HG03457 (cell line): ENCODE results near the gene ICAM3.

ENCODE experiments used
- ATAC-seq: cut with Tn5 transposase; IDR thresholded peaks from one replicate; pipeline ENCODE4 v1.9.1; 2021; ENCODE audit warnings: moderate number of reproducible peaks; ENCODE audit not compliant: unreplicated experiment

Gene ICAM3

DNA sequence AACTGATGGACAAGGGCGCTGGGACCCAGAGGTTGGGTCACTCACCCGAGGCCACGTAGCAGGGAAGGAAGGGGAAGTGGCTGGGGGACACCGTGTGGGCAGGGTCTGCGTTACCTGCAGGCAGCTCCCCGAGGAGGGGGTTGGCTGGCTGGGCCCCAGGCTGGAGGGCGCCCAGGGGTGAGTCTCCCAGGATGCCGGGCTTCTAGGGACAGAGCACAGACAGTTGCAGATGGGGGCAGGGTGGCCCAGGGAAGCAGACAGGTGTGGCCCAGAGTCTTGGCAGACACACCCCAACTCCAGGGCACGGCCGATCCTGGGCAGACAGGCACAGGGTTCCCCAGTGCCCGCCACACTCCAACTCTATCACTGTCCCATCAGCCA is 18.0 kb downstream of the ICAM3 start:
- no peak for ATAC-seq

DNA sequence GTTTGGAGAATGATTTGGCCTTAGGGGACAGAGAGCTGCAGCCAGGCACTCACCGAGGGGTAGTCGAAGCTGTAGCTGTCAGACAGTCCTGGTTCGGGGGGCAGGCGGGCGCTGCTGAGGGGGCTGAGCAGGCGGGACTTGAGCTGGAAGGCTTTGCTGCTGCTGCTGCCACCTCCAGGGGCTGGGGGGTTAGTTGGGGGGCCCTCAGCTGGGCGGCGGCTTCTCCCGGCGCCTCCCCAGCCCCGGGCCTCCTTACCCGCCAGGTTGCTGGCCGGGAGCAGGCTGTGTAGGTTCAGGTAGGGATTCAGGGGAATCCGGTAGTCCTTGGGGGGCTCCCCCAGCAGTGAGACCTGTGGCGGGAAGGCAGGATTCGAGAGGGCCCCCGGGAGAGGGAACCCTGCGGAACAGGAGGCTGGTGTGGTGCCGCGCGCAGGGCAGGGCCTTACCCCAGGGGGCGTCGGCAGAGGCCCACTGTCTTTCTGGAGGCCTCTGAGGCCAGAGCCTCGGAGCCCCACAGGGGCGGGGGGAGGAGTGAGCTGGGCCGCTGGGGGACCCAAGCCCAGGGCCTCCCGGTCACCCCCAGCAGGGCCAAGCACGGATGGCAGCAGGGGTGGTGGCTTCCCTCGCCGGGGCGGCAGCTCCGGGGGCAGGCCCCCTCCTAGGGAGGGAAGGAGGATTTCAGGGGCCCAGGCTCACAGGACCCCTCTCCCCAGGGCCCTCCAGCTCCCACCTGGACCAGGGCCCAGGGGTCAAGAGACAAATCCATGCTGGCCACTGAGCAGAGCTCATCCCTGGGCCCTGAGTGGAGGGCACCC is 18.6 kb downstream of the ICAM3 start:
- no peak for ATAC-seq

DNA sequence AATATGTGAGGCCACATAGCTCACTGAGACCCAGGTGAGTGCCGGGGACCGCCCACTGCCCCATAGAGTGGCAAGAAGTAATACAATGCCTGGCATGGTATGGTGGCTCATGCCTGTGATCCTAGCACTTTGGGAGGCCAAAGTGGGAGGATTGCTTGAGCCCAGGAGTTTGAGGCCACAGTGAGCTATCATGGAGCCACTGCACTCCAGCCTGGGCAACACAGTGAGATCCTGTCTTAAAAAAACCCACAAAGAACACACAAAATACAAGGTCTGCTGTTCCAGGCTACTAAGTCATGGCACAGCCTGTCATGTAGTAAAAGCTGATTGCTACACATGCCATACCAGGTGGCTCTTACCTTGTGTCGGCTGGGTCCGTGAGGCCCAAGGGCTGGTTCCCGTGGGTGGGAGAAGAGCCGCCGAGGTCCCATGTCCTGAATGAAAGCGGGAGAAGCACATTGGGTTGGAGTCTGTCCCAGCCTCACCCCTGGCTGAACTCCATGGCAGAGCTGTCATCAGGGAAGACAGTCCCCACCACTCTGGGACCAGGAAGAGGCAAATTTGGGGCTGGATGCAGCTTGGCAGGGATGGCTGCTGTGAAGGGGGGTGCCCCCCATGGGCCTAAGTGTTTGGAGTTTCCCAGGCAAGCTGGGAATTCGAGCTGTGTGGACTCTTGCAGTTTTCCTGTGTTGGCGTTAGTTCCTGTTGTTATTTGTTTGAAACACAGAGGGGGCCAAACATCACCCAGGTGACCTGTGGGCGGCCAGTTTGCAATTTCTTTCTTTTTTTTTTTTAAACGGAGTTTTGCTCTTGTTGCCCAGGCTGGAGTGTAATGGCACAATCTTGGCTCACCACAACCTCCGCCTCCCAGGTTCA is 20.4 kb downstream of the ICAM3 start:
- ATAC-seq, result no peak

DNA sequence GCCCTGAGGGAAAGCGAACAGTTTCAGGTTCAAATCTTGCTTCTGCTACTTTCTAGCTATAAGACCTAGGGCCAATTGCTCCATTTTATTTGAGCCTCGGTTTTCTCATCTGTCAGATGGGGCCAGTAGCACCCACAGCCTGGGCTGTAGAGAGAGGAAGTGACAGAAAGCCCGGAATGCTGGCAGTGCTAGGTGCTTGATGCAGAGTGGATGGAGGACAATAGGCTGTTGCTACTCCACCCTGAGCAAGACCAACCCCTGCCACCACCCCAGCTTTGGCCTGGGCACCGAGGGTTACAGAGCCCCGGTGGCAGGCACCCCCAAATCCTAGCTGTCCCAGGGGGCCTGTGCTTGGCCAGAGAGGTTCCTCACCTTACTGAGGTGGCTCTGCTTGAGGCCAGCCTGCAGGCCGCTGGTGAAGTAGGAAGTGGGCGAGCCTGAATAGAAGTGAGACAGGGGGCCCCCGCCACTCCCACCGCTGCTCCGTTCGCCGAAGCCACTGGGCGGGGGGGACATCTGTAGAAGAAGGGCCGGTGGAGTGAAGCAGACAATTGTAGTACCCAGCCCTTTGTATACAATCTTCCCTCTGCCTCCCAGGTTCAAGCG is 21.5 kb downstream of the ICAM3 start:
- ATAC-seq, result no peak

DNA sequence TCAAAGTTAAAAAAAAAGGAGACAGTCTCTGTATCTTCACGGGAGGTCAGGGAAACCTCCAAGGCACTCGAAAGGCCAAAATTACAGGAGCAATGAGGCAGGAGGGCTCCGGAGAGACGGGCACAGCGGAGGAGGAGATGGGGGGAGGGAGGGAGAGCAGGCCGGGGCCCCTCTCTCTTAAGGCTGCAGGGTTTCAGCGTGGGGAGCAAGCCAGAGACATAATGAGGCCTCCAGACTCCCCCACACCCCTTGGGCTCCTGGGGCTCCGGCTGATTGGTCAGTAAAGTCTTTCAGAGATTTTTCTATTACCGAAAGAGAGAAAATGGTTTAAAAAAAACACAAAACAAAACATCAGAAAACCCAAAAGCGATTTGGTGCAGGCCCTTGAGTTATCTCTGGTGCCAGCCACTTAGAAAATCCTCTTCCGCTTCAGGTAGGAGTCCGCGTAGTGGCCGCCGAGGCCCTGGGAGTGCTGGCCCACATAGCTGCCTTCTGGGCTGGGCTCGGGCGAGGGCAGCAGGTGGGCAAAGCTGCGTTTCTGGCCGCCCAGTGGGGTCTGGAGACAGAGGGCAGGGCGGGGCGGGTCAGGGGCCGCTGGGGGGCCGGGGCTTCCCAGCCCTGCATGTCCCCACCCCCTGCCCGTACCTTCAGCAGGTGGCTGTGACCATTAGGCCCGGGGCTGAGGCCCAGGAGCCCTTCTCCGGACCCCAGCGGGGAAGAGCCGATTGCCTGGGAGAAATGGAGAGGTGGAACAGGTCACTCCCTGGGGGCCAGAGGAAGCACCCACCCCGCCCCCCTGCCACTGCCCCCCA is 22.2 kb downstream of the ICAM3 start:
- no peak for ATAC-seq

DNA sequence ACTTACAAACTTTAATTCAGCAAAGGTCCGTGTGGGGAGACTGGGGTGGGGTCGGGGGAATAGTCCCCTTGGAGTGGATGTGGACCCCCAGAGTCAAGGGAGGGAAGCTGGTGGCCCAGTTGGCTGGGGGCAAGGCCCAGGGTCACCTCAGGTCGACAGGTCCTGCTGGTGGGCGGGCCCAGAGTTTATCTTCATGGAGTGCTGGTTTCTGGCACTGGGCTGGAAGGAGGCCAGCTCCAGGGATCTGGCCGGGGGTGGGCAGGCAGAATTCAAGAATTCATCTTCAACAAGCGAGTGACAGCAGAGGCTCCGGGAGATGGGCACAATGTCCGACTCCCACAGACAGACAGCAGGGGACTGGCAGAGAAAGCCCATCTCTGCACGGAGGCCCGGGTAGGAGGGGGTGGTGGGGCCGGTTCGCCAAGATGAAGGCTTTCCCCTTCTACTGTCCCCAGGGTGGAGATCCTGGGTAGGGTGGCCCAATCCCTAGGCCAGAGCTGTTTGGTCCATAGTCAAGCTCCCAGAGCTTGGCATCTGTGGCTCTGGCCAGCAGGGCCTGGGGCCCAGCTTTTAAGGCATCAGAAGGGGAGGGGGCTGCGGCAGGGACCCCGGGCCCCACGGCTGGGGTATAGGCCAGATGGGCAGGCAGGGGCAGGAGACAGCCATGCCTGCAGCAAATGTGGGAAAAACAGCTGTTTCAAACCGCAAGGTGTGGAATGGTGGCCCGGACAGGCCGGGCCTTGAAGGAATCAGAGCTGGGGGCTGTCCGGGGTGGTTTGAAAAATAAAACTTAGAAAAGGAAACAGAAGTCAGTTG is 23.0 kb downstream of the ICAM3 start:
- peak; percentile 13 for ATAC-seq

DNA sequence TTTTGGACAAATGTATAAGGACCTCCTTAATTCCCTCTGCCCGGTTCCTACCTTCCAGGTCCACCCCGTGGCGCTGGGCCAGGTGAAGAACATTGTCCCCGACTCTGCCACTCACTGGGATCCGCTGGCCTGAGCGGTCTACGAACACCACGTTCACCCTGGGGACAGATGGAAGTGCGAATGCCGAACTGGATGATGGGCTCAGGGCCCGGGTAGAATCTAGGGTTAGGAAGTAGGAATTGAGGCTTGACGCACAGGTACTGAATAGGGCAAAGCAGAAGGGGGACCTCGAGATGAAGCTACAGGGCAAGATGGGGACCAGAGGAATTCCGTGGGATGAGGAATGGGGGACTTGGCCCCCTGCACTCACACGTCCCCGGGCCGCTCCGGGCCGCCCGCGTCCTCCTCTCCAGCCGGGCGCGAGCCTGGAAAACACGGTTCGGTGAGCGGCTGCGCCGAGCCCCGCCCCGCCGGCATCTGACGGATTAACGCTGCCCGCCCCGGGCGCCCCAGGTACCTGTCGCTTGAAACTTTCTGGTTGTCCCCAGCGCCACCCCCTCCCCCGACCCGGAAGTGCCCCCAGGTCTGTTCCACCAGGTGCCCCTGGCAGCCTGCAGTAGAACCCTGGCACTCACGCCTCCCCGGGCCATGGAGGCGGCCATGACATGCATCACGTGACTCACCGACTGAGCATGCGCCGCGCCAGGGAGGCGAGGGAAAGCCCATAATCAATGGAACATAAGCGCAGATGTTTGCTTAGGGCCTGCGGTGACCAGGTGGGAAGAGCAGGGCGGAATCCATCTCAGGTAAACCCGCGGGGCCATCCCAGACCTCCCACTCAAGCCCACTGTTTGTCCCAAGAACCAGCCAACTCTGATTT is 23.8 kb downstream of the ICAM3 start, which contains the start of gene FDX2:
Gene FDX2, minus strand, starts transcription at position 681 of the 880 bp plus-strand sequence. Its CDS starts 19 bp downstream, at position 662.
- ATAC-seq, result peak; percentile 70

DNA sequence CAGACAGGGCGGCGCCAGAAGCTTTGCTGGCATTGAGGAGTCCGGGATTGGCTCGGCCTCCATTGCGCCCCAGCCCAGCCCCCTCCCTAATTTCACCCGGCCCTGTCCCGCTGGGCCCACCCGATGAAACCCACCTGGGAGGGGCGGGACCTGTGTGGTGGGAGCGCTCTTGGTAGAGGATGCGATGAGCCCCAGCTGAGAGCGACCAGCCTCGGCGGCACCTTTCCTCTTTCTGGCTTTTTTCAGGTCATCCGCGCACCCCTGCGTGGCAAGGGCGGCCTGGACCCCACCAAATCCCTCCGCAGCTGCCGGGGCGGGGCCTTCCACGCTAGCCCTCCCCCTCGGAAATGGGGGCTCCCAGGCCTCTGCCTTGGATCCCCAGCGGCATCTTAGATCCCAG is 30.0 kb downstream of the ICAM3 start, which contains the start of gene ZGLP1:
Gene ZGLP1, minus strand, starts transcription at position 393 of the 400 bp plus-strand sequence.
- ATAC-seq, result no peak

DNA sequence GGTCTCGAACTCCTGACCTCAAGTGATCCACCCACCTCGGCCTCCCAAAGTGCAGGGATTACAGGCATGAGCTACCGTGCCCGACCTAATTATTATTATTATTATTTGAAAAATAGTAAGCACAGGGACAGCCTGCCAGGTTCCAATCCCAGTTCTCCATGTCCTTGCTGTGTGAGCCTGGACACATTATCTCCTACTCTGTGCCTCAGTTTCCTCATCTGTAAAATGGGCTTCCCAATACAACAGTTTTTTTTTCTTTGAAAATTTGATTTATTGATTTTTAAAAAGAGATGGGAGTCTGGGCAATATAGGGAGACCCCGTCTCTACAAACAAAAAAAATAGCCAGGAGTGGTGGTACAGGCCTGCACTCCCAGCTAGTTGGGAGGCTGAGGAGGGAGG is 33.1 kb downstream of the ICAM3 start:
- no peak for ATAC-seq

DNA sequence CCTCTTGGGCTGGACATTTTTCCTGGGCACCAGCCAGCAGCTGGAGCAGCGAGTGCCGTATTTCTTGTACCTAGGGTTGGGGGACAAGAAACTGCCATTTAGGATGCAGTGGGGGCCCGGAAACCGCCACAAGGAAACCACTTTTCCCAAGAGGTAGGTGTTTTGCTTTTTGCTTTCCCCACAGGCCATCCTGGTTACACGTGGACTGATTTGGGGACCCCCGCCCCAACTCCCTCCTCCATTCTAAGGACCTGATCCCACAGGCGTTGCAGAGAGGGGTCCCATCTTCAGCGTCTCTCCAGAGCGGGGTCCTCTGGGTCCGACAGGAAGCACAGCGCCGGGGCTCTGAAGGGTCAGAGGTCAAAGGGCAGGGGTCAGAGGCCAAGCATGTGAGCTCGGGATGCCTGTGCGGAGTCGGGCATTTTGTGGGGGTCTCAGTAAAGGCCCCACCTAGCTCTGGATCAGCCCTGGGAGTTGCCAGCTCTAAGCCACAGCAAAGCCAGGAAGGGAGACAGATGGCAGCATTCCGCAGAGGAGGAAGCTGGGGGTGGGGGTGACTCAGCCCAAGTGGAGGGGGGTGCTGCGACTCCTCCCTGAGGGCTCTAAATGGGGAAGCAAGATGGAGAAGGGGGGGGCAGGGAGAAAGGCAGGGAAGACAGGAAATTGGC is 34.2 kb downstream of the ICAM3 start:
- ATAC-seq, result no peak

DNA sequence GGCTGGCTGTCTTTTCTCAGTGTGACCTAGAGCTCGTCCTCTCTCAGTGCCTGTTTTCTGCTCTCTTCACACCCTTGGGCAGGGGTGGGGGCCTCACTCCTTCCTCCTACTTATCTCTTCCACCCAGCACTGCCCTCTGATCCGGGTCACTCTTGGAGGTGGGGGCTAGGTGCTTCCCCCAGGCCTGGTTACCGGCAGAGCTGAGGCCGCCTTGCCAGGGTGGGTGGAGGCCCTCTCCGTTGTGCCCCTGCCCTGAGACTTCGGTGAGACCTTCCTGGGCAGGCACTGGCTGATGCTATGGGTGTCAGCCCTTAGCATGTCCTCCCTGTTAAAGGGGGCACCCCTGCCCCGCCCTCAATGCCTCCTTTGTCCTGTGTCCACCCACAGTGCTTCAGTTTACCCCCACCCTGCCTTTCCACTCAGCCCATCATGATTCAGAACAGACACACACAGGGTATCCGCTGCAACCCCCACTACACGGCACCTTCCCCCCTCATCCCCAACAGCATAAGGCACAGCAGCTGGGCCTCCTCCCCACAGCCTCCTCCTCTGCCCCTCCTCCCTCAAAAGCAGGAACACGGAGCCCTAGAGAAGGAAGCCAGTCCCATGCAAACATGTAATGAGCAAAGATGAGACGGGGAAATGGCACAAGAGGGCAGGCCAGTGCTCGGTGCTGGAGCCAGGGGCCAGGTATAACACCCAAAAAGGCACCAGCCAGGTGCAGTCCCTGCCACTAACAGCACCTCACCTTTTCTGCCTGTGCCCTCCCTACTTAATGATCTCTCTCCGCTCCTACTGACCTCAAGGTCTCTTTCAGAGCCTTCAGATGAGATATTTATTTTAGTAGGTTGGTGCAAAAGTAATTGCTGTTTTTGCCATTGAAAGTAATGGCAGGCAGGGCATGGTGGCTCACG is 39.6 kb downstream of the ICAM3 start:
- no peak for ATAC-seq

DNA sequence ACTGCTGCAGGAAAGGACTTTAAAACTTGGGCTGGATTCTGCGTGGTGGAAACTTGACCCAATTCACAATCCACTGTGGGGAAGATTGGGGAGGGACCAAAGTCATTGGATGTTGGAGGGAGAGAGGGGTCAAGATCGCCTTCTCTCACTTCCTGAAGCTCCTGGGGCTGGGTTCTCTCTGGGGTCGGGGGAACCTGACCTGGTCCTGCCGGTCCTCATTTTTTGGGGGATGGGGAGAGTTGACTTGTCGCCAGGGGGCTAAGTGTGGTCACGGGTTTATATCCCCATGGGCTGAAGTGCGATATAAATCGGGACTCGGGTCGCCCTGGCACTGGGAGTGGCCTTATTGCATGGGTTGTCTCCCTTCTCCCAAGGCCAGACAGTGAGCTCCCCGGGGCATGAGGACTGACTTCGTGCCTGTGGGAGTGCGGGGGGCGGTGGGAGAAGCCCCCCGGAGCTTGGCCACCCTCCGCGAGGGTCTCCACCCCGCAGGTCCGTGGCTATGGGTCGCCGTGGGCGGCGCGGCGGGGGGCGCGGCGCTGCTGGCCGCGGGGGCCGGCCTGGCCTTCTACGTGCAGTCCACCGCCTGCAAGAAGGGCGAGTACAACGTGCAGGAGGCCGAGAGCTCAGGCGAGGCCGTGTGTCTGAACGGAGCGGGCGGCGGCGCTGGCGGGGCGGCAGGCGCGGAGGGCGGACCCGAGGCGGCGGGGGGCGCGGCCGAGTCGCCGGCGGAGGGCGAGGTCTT is 43.4 kb downstream of the ICAM3 start:
- ATAC-seq, result no peak

DNA sequence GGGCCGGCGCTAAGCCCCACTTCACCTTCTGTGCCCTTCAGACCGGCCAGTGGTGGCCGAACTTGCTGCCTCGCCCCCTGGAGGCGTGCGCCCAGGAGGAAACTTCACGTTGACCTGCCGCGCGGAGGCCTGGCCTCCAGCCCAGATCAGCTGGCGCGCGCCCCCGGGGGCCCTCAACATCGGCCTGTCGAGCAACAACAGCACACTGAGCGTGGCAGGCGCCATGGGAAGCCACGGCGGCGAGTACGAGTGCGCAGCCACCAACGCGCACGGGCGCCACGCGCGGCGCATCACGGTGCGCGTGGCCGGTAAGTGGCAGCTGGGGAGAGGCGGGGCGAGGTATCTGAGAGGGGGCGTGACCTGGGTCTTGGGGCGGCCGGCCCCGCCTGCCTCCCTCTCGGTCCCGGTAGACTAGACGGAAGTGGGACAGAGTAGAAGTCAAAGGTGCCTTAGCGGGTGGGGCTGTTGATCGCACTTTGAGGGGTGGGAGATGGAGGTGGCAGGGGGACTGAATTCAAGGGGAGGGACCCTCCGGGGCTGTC is 44.0 kb downstream of the ICAM3 start:
- ATAC-seq, result no peak

DNA sequence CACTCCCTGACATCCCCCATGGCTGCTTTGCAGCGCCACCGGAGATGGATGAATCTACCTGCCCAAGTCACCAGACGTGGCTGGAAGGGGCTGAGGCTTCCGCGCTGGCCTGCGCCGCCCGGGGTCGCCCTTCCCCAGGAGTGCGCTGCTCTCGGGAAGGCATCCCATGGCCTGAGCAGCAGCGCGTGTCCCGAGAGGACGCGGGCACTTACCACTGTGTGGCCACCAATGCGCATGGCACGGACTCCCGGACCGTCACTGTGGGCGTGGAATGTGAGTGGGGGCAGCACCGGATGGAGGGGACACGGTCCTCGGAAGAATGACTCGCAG is 45.1 kb downstream of the ICAM3 start:
- ATAC-seq, result no peak

DNA sequence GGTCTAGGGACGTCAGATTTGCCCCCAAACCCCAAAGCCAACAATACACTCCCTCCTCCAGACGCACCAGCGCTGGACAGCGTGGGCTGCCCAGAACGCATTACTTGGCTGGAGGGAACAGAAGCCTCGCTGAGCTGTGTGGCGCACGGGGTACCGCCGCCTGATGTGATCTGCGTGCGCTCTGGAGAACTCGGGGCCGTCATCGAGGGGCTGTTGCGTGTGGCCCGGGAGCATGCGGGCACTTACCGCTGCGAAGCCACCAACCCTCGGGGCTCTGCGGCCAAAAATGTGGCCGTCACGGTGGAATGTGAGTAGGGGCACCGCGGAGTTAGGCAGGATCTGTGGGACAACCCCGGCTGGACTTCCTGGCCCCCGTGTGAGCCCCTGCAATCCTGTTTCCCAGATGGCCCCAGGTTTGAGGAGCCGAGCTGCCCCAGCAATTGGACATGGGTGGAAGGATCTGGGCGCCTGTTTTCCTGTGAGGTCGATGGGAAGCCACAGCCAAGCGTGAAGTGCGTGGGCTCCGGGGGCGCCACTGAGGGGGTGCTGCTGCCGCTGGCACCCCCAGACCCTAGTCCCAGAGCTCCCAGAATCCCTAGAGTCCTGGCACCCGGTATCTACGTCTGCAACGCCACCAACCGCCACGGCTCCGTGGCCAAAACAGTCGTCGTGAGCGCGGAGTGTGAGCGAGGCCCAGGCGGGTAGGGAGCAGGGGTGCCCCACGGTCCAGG is 45.6 kb downstream of the ICAM3 start:
- ATAC-seq, result no peak
